Measurements from ENCODE around the gene ZBTB21. TPM values are rescaled to one million over a fixed set of nuclear protein-coding genes. Genes with fewer than 3 reads are reported as not detected.

Gene ZBTB21
- polyA plus RNA-seq, 2 of the 4 experiments (the other 2 are of a cell fraction) = 5.4 to 13.1 TPM

- CTCF ChIA-PET = no interaction called here
- ATAC-seq (no peak), FAIRE-seq (no peak), DNase-seq (ENCODE audit: low read depth in 1 of 2, low spot score in 1 of 2) (no peak)
- no peaks in the 10 kb centered on the region for H3K4me1 ChIP-seq
- 72% methylated on average over 7 of the region's 9 CpGs for WGBS (ENCODE audit: missing lambda C conversion rate)
- TF ChIP-seq REST (IDR thresholded peaks at IDR 0.05) = no peak
- TF ChIP-seq NFE2L2 (conservative IDR thresholded peaks at IDR 0.05; ENCODE audit: low read length) = no peak
- TF ChIP-seq FOXS1 (CRISPR knock-in tag; IDR thresholded peaks at IDR 0.05) = no peak
- no peak for TF ChIP-seq ELK1 (IDR thresholded peaks at IDR 0.05; ENCODE audit: low read depth, low read length)
- TF ChIP-seq, protein P1, sequence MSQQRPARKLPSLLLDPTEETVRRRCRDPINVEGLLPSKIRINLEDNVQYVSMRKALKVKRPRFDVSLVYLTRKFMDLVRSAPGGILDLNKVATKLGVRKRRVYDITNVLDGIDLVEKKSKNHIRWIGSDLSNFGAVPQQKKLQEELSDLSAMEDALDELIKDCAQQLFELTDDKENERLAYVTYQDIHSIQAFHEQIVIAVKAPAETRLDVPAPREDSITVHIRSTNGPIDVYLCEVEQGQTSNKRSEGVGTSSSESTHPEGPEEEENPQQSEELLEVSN (IDR thresholded peaks at IDR 0.05; ENCODE audit: borderline replicate concordance, low read depth) = no peak
- TF ChIP-seq FOSL2 (IDR thresholded peaks at IDR 0.05) = no peak
- TF ChIP-seq FOSL2 (CRISPR knock-in tag; IDR thresholded peaks at IDR 0.05) = no peak
- TF ChIP-seq CBX2 (IDR thresholded peaks at IDR 0.05; ENCODE audit: borderline replicate concordance, low read depth) = no peak
- H3K4me2 ChIP-seq = no peak overlapping the region
- H3K27ac ChIP-seq = no peak overlapping the region
- no peak overlapping the region for H3K4me3 ChIP-seq
- H3K9me3 ChIP-seq = no peaks in the 10 kb centered on the region
- POLR2A ChIA-PET = no interaction called here
Observed at GRCh38 chr21:42028766-42029425, 18.7 kb upstream of the ZBTB21 start.

- Histone ChIP-seq H3K27ac (no peak overlapping the region), H3K4me1 (no peaks in the 10 kb centered on the region), H3K4me2 (no peak overlapping the region), H3K9me3 (no peaks in the 10 kb centered on the region), H3K4me3 (no peak overlapping the region)
- WGBS (ENCODE audit: missing lambda C conversion rate) = 81% methylated on average over 18 of the region's 26 CpGs
- no peak for ATAC-seq
- no peak for TF ChIP-seq KDM1A (IDR thresholded peaks at IDR 0.05; ENCODE audit: low read depth)
- no peak for TF ChIP-seq CHD2 (IDR thresholded peaks at IDR 0.05; ENCODE audit: low read length, partially characterized antibody)
- no peak for TF ChIP-seq POLR2AphosphoS2 (conservative IDR thresholded peaks at IDR 0.05; ENCODE audit: low read length)
- no peak for TF ChIP-seq ZFP36 (IDR thresholded peaks at IDR 0.05; ENCODE audit: borderline replicate concordance, partially characterized antibody)
- TF ChIP-seq HOXB13 (CRISPR knock-in tag; IDR thresholded peaks at IDR 0.05; ENCODE audit: low read depth) = no peak
- TF ChIP-seq GATA3 (IDR thresholded peaks at IDR 0.05; ENCODE audit: borderline replicate concordance) = no peak
- no peak for TF ChIP-seq MAFK (IDR thresholded peaks at IDR 0.05; ENCODE audit: partially characterized antibody)
- TF ChIP-seq KDM5A (IDR thresholded peaks at IDR 0.05) = no peak
- TF ChIP-seq ZNF302 (CRISPR knock-in tag; IDR thresholded peaks at IDR 0.05) = no peak
- TF ChIP-seq NFE2L2 (conservative IDR thresholded peaks at IDR 0.05; ENCODE audit: low read length) = no peak
- TF ChIP-seq NR3C1 (IDR thresholded peaks at IDR 0.05) = no peak
- no peak for TF ChIP-seq CHD4 (IDR thresholded peaks at IDR 0.05; ENCODE audit: borderline replicate concordance)
- TF ChIP-seq EP300 (IDR thresholded peaks at IDR 0.05) = no peak
- no peak for TF ChIP-seq EHF (CRISPR knock-in tag; IDR thresholded peaks at IDR 0.05)
- no peak for TF ChIP-seq MYC (IDR thresholded peaks at IDR 0.05; ENCODE audit: borderline replicate concordance, low read length)
- TF ChIP-seq, protein P2, sequence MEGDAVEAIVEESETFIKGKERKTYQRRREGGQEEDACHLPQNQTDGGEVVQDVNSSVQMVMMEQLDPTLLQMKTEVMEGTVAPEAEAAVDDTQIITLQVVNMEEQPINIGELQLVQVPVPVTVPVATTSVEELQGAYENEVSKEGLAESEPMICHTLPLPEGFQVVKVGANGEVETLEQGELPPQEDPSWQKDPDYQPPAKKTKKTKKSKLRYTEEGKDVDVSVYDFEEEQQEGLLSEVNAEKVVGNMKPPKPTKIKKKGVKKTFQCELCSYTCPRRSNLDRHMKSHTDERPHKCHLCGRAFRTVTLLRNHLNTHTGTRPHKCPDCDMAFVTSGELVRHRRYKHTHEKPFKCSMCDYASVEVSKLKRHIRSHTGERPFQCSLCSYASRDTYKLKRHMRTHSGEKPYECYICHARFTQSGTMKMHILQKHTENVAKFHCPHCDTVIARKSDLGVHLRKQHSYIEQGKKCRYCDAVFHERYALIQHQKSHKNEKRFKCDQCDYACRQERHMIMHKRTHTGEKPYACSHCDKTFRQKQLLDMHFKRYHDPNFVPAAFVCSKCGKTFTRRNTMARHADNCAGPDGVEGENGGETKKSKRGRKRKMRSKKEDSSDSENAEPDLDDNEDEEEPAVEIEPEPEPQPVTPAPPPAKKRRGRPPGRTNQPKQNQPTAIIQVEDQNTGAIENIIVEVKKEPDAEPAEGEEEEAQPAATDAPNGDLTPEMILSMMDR (IDR thresholded peaks at IDR 0.05) = no peak
- no peak for TF ChIP-seq TFCP2L1 (CRISPR knock-in tag; IDR thresholded peaks at IDR 0.05)
- no peak for TF ChIP-seq FOSL2 (IDR thresholded peaks at IDR 0.05)
- no peak for TF ChIP-seq FOSL2 (CRISPR knock-in tag; IDR thresholded peaks at IDR 0.05)
- no peak for TF ChIP-seq RFX5 (IDR thresholded peaks at IDR 0.05)
- no peak for DNase-seq (ENCODE audit: low read depth in 1 of 2, low spot score in 1 of 2)
- ChIA-PET CTCF (no interaction called here), POLR2A (no interaction called here)
- no peak for FAIRE-seq
Observed at GRCh38 chr21:42027822-42028765, 17.9 kb upstream of the ZBTB21 start.

Data from A549 (cell line).